A172 (cell line): Measurements from ENCODE around the gene RHEX. TPM values are rescaled to one million over a fixed set of nuclear protein-coding genes. Genes with fewer than 3 reads are reported as not detected.
"Not testable (repeated sequence)": the region's sequence is repeated elsewhere in the genome, so short reads cannot be mapped to it uniquely, and the experiment has no call there.

Source experiments
- DNase-seq: peaks from one replicate; pipeline ENCODE4 v3.0.0-alpha.2; 2015; ENCODE audit warnings: low spot score
- total RNA-seq: library from RNA; depleted of rRNA; stranded (reverse); fragments of >200 nt; shearing (Covaris generic); gene quantifications from 2 replicates; pipeline ENCODE4 v1.2.3, GENCODE V29; 2014

RHEX gene
- total RNA-seq, 1 experiment from 2014 or later, result not detected

DNA sequence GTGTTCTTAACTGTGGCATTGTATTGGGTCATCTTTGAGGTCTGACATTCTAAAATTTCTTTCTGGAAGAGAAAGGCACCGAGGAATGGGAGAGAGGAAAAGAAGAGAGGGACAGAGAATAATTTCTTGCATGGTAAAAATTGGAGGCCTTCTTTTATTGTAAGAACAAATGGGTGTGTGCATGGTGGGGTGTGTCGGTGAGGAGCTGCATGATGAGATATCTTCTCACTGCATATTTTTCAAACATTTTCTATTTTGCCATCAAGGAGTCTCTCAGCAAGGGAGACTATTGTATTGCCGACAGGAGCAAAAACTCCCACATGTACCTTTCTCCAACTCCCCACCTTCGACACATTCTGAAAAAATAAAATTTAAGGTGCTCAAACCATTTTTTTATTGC is 22.8 kb upstream of the RHEX start:
- no peak for DNase-seq

DNA sequence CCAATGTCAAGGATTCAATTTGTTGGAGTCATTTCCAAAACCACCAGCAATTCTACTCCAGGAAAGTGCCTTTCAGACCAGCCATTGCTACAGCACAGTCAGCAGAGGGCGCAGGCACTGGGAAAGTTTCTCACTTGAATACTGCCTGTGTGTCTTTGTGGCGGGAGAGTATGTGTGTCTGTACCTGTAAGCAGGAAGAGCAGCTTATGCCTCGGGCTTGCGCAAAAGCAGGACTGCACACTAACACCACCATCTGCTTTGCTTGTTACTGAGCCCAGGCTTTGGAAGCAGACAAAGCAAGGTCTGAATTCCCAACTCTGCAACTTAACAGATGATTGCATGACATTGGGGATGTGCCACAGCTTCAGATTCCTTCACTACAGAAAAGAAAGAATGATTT is 22.3 kb upstream of the RHEX start:
- DNase-seq, result peak; percentile 82

DNA sequence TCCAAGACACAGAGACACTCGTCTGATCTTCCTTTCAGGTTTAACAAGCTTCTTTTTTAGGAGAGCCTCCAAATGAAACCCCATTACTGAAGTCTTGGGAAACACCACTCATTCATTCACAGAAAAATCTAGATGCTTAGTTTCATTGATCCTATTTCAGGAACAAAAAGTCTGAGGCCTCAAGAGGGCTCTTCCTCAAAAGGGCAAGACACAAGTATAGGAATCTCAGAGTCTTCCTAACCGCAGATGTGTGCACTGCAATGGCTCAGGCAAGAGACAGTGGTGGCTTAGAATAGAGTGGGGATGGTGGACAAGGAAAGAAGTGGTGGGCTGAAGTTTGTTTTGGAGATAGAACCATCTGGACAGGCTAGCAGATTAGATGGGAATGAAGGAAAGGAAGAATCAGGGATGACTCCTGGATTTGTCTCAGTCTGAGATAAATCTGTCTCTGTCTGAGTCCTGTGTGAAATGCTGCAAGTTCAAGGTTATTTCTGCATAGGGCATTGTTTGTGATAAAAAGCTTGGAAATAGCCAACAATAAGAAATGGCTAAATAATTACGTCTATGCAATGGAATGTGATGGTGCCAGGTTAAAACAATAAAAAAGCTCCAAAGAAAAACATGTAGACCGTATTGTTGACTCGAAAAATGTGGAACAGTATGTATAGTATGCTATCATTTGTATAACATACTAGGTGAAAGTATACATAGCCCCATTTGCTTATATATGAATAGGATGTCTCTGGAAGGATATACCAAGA is 20.4 kb upstream of the RHEX start:
- no peak for DNase-seq

DNA sequence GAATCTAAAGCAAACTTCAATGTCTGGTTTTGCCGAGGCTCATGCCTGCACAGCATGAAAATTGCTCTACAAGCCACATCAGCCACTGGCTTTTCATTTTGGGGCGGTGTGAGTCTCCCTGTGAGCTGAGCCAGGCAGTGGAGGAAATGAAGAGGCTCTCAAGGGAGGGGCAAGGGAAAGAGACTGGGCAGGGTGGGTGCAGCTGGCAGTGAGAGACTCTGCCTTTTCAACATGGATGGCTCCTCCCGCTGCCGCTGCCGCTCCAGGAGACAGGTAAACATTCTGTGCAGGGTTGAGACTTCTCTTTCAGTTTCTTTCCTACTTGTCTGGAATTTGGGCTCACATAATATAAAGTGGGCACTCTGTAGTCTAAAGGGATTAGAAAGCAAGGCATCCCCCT is 17.9 kb upstream of the RHEX start:
- no peak for DNase-seq

DNA sequence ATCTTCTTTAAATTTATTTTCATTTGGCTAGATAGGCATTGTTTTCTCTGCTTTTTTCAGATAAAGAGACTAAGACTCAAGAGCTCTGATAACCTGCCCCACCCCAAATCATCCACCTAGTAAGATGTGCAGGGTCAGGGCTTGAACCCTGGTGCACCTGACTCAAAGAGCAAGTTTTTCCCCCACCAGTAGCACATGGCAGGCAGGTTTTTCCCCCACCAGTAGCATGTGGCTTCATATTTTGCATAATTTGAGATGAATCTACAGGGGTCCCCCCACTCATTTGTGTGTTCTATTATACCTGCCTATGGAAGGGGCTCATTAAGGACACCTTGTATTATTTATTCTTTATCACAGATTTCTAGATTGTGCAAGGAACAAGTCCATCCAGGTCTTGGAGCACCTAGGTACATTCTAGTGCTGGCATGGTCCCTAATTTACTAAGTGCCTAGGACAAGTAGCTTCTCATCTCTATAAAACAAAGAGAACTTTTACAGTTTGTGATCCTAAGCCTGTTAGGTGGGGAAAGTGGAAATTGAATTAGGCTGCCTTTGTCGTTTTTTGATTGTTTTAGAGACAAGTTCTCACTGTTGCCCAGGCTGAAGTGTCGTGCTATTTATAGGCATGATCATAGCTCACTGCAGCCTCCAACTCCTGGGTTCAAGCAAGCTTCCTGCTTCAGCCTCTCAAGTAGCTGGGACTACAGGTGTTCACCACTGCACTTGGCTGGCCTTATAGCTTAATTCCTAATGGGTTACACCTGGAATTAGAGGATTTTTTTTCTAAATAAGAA is 16.1 kb upstream of the RHEX start:
- no peak for DNase-seq

DNA sequence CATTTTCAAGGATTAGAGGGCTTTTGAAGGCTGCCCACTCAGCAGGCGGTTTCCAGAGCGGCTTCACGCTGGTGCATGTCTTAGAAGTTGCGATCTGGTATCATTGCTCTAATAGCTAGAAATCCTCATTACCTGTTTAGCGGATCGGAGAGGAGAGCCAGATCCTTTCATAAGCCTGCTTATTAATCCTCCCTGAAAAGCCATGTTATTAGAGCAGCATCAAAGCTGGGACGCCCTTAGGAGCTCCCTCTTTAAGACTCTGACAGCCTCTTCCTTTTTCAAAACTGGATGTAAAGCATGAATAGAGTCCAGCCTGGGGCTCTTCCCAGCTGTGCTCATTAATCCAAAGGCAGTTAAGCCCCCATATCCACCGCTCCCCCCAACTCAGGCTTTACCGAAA is 15.4 kb upstream of the RHEX start:
- DNase-seq, result no peak

DNA sequence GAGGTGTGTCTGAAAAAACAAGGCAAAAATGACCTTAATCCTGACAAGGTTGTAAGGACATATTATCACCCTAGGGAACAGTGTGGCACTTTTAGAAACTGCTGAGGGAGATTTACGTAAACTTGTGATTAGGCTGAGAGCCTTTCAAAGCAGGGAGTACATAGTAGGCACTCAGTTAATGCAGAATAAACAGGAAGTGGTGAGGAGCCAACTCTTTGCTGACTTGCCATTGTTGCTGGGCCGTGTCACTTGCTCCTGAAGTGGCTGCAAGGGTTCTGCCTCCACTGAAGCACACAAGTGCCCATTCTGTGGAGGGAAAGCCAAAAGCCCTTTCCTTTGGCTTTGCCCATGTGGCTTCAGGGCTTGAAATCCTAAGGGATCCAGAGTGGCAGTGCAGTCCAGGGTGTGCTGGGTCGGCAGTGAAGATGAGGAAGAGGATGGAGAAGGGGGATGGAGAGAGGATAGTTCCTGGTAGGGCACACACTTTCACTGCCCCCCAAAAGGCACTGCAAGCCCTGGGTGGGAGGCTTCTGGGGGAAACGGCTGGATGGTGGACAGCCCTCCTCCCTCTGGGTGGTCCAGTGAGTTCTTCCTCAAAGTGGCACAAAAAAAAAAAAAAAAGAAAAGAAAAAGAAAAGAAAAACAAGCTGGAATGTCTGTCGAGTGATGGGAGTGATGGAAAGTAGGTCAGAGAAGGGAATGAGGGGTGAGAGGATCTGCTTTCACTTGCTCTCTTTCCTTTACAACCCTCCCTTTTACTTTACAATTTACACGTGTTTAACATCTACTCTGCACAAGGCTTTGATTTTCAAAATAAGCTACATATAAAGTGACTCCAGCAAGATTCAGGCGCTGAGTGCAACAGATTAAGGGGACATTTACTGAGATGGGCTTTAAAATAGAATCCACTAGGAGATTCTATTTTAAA is 13.7 kb upstream of the RHEX start:
- no peak for DNase-seq

DNA sequence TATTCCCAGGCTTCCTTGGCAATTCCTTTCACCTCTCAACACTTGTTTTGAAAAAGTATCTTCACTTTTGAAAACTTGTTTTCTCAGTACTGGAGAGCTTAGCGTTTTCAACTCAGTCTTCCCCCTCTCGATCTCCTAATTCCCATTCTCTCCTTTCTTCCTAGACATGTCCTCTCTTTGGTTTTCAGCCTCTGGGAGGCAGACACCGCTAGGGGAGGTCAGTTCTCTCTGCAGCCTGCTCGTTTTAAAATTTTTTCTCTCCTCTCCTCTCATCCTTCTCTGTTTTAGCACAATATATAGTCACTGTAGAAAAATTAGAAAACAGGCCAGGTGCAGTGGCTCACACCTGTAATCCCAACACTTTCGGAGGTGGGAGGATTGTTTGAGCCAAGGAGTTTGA is 12.6 kb upstream of the RHEX start:
- DNase-seq, result no peak

DNA sequence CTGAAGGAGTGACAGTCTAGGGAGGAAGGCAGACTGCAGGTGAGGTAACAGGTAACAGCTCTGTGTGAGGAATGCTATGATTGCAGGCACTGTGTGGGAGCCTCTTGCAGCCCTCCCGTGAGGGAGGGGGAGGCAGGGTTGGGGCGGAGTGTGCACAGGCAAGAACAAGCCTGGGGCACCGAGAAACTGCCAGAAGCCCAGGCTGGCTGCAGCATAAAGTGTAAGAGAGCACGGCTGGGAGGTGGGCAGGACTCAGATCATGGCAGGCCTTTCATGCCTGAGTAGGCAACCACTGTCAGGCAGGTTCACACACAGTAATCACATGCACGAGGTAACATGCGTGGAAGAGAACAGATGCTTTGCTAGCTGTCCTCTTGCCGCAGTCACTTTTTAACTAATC is 11.3 kb upstream of the RHEX start:
- DNase-seq, result no peak

DNA sequence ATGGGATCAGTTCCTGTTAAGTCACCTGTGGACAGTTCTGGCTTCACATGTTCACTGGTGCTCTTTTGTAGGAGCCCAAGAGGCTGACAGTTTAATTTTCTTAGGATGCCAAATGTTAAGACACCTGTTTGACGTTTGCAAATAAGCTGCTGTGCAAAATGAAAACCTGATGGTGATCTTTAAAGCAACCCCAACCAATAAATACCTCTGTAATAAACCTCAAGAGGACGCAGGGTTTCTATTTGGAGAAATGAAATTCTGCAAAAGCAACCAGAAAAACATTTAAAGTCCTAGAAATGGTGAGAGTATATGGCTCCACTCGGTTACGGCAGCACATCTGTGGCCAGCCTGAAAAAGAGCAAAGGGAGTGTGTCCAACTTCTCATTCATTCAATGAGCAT is 5.7 kb upstream of the RHEX start:
- no peak for DNase-seq

DNA sequence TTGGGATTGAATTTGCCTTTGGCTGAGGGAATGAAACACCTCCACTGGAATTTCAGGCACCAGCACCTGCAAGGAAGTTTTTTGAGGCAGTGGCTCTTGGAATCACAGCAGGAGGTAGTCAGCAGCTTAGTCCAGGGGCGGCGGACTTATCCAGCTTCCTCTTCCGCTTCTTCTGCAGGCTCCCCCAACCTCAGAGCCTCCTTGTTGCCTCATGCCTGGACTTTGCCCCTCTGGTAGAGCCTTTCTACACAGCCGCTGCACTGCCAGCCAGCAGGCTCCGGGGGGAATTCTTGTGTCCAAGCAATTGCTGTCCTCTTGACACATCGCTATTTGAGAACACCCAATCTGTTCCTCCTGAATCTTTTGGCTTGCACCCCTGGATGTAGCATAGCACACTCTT is 4.4 kb upstream of the RHEX start:
- no peak for DNase-seq

DNA sequence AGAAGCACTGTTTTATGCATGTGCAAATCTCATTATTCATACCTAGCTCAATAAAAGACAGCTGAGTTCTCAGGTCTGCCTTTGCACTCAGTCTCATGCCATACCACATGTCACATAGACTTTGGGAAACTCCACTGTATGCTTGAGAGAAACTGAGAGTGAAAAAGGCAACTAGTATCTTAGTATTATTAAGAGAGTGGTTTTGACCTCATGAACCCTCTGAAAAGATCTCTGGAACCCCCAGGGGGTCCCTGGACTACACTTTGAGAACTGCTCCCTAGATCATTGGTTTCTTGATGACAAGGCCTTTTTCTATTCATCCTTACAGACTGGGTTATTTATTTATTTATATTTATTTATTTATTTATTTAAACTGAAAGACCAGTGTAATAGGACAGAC is 3.7 kb upstream of the RHEX start:
- no peak for DNase-seq

DNA sequence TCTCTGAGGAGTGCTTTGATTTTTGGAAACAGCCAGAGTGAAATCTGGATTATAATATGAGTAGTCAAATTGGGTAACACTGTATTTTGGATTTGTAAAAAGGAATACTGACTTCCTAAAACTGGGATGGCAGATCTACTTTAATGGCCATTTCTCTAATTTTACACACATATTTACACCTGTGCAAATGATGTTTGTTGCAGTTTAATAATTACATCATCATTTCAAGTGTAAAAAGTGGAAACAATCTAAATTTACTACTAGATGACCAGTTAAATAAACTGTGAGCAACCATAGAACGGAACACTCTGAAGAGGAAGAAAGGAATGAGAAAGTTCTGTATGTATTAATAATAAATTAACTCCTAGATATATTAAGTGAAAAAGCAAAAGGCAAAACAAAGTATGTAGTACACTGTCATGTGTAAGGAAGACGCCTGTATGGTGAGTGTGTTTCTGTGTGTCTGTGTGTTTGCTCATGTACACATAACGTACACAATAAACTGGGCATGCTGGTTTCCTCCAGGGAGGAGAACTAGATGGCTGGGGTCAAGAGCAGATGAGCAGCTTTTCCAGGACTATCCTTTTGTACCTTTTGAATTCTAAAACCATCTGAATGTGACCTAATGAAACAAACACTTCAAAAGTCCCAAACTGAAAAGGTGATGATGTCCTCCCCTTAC is 2.9 kb upstream of the RHEX start:
- DNase-seq, result no peak

DNA sequence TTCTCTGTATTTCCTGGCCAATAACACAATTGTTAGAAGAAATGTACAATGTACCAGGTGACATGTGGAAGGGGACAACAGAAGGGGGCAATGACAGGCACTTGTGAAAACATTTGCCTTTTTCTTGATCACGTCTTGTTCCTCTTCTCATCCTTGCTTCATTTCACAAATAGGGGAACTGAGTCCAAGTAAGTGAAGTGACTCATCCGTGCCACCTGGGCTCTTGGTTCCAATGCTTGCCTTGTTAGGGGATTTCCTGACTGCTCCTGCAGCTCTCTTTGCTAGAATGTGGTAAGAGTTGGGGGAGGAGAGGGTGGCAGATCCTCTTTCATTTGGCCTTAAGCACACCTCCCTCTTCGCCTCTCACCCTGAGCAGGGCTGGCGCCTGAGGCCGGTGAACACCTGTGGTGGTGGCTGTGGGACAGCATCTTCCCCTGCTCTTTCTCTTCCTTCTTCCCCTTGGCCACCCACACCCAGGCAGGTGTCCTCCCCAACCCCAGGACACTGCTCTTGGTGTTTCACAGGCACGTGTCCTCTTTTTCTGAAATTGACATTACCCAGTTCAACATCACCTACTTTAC is 2.2 kb upstream of the RHEX start:
- no peak for DNase-seq

DNA sequence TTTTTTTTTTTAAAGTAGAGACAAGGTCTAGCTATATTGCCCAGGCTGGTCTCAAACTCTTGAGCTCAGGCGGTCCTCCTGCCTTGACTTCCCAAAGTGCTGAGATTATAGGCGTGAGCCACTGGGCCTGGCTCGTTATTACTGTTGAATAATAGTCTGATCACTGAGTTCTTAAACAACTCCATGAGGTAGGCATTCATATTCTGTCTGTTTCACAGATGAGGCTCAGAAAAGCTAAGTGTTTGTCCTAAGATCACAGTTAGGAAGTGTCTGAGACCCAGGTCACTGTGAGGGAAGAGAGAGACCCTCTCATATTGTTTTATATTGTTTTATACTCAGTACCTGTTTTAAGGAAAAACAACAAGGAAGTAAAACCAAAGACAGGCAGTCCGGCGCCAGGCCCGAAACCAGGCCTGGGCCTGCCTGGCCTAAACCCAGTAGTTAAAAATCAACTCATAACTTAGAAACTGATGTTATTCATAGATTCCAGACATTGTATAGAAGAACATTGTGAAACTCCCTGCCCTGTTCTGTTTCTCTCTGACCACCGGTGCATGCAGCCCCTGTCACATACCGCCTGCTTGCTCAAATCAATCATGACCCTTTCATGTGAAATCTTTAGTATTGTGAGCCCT is 625 bp upstream of the RHEX start:
- DNase-seq, result not testable (repeated sequence)

DNA sequence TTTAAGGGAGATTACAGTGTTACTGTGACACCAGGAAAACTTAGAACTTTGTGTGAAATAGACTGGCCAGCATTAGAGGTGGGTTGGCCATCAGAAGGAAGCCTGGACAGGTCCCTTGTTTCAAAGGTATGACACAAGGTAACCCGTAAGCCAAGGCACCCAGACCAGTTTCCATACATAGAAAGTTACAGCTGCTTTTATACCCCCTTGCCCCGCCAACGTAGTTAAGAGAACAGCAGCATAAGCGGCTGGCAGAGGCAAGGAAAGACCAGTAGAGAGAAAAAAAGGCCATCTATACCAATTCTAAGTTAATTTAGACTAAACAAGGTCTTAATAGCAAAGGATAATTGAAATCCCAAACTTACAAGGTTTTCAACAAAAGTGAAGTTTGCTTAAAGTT is 643 bp downstream of the RHEX start:
- not testable (repeated sequence) for DNase-seq

DNA sequence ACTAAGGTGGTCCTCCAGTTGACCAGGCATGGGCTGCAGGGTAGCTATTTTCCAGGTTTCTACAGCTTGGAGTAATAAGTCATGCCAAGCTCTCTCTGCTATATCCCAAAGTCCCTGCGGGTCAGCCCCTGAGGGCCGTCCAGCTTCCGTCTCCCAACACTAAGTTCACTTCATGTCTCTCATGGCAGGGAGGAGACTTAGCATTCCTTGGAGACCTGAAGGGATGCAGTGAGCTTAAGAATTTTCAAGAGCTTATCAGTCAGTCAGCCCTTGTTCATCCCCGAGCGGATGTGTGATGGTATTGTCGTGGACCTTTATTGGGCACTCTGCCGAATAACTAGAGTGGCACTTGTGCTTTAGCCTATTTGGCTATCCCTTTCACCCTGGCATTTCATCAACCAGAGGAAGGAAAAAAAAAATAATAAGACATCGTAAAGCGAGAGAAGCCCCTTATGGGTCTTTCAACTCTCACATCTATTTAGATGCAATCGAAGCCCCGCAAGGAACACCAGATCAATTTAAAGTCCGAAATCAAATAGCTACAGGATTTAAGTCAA is 2.2 kb downstream of the RHEX start:
- DNase-seq, result not testable (repeated sequence)

DNA sequence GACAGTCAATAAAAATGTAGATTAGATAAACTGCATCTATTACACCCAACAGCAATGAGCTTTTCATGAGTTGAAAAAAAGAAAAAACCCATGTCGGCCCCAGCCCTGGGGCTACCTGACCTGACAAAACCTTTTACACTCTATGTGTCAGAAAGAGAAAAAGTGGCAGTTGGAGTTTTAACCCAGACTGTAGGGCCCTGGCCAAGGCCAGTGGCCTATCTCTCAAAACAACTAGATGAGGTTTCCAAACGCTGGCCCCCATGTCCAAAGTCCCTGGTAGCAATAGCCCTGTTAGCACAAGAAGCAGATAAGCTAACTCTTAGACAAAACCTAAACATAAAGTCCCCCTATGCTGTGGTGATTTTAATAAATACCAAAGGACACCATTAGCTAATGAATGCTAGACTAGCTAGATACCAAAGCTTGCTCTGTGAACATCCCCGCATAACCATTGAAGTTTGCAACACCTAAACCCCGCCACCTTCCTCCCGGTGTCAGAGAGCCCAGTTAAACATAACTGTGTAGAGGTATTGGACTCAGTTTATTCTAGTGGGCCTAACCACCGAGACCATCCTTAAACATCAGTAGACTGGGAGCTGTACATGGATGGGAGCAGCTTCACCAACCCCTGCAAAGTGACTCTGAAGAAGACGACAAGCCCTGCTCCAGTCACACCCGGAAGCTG is 2.8 kb downstream of the RHEX start:
- DNase-seq, result not testable (repeated sequence)

DNA sequence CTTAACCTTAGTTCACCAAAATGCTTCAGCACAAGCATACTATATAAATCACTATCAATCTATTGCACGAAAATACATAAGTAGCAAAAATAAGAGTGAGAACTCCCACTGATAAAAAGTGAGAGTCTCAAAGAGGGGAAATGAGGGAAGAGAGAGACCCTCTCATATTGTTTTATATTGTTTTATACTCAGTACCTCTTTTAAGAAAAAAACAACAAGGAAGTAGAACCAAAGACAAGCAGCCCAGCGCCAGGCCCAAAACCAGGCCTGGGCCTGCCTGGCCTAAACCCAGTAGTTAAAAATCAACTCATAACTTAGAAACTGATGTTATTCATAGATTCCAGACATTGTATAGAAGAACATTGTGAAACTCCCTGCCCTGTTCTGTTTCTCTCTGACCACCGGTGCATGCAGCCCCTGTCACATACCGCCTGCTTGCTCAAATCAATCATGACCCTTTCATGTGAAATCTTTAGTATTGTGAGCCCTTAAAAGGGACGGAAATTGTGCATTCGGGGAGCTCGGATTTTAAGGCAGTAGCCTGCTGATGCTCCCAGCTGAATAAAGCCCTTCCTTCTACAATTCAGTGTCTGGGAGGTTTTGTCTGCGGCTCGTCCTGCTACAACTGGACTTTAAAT is 5.4 kb downstream of the RHEX start:
- DNase-seq, result not testable (repeated sequence)
